Glomerular visceral epithelial cell (primary cell): ENCODE data around the gene DMD.
"Not testable (repeated sequence)": the region's sequence is repeated elsewhere in the genome, so short reads cannot be mapped to it uniquely, and the experiment has no call there.

Source experiments
- DNase-seq: peaks from one replicate; pipeline ENCODE4 v3.0.0-alpha.2; 2016; ENCODE audit errors: extremely low spot score

DMD gene

DNA sequence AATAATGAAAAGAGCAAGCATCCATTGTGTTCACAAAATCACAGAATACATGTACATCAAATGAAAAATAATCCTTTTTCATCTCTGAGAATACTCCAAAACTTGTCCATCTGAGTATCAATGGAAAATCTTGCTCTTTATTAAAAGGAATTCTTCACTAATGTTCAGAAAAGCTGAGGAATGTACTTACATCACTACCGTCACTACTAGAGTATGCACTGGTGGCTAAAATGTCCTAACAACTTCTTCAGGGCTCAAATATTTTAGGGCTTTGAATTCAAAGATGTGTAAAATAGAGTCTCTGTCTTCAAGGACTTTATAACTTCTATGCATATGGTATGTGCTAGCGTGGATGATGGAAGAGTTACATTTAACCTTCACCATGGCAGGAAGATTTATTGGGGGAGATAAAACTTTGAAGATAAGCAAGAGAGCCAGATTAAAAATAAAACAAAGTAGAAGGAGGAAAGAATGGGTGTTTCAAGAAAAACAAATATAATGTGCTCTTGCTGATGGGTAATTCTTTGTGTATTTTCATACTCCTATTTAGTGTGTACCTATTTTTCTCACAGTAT, 55.1 kb downstream of the DMD start:
- DNase-seq: no peak

DNA sequence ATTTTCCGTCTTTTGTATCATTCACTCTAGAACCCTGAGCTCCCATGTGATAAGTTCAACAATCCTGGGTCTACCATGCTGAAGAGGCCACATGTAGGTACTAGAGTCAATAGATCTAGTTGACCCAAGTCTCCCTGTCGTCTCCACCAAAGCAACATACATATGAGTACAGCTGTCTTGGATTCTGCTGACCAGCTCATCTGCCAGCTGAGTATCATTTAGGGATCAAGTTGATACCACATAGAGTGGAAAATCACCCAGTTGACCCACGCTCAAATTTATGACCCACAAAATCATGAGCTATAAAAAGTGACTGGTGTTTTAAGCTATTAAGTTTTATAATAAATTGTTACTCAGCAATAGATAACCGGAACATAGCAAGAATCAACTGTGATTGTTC, 61.8 kb downstream of the DMD start:
- DNase-seq: no peak

GRCh38 chrX:33149085-33149484, 62.3 kb downstream of the DMD start:
- no peak for DNase-seq

GRCh38 chrX:33142331-33142730, 69.0 kb downstream of the DMD start:
- no peak for DNase-seq

DNA sequence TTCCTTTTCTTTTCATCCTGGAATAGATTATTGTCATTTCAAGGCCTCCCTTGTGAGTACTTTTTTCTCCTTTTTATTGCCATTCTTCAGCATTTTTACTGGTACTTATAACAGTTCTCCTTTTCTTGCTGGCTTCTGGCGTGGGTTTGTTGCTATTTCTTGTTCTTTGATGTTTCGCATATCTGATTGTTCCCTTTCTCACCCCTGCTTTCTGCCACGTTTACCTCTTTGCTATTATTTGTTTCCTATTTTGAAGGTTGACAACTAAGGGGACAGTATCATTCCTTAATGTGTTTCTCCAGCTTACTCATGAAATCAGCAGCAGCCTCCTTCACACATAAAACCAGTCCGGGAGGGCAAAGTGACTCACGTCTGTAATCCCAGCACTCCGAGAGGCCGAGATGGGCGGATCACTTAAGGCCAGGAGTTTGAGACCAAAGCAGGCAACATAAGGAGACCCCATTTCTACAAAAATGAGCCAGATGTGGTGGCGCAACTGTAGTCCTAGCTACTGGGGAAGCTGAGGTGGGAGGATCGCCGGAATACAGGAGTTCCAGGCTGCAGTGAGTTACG, 72.6 kb downstream of the DMD start:
- DNase-seq: no peak

DNA sequence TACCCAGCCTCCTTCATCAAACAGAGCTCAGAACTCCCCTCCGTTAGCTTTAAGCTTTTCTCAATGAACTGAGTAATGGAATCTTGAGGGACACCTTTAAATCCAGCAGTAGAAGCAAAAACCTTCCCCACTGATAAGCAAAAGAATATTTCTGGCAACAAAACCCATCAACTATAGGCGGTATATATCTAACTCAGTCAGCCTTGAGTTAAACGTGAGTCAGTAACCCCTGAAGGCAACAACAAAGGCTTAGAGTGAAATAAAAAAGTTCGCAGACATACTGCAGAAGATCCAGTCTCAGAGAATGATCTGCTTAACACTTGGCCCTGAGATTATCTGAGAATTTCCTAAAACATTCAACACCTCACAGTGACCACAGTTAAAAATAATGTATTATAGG, 77.2 kb downstream of the DMD start:
- DNase-seq: no peak

DNA sequence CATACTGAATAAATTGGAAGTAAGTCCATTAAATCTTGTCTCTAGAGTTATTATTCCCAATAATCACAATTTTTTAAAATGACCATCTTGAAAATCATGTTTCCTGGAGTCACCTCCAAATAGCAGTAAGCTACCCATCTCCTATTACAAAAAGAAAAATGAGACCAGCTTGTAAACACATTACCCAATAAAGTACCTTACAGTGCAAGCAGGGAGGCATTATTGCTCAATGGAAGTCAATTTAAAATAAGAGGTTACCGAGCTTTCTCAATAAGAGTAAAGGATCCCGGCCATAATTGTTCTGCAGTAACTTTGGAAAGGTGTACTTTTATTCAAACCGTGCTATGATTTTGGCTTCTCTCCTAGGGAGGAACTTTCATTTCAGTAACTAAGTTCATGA, 78.0 kb downstream of the DMD start:
- no peak for DNase-seq

DNA sequence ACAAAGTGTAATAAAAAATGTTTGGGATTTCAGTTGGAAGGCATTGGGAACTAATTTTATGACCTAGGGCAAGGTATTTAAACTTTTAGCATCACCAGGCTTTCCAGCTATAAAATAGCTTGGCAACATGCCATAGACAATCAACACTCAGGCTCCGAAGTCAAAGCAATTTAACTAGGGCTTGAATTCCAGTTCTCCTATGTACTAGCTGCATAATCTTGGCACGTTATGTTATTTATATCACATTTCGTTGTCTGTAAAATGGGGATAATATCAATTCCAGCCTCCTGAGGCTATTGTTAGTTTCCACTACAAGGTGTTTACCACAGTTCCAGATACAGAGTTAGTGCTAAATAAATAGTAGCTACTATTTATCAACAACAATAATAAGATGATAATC, 78.8 kb downstream of the DMD start:
- no peak for DNase-seq

DNA sequence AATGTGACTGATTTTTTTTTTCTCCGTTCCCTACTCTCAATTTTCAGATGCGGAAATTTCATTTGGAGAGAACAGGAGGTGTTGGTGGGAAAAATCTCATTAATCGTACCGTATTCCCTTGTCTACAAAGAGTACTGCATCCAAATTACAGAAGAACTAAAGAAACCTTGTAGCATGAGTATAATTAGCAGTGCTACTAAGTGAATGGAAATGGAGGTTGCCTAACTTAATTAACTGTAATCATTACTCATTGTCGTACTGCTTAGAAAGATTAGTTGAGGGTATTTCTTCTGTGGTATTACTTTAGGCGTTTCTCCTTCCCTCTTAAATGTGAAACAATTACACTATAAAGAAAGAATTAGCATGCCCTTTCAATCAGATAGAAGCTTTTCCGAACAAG, 81.7 kb downstream of the DMD start:
- DNase-seq: no peak

GRCh38 chrX:33128048-33128805, 83.1 kb downstream of the DMD start:
- no peak for DNase-seq

DNA sequence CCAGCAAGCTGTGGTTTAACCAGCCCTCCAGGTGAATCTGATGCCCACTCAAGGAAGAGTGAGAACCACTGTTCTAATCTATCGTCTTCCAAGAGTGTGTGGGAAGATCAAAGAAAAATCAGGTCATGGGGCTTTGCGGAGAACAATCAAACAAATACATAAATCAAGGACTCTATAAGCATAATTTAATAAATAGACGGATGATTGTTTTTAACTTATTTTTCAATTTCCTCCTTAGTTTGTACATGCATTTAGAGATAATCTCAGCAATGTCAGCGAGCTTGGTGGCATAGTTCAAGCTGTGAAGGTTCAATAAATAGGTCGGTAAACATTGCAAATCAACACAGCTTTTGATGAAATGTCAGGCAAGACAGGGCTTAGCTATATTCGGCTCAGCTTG, 84.9 kb downstream of the DMD start:
- no peak for DNase-seq

- no peak for DNase-seq
Observed at GRCh38 chrX:33109858-33110257, 101.5 kb downstream of the DMD start.

DNA sequence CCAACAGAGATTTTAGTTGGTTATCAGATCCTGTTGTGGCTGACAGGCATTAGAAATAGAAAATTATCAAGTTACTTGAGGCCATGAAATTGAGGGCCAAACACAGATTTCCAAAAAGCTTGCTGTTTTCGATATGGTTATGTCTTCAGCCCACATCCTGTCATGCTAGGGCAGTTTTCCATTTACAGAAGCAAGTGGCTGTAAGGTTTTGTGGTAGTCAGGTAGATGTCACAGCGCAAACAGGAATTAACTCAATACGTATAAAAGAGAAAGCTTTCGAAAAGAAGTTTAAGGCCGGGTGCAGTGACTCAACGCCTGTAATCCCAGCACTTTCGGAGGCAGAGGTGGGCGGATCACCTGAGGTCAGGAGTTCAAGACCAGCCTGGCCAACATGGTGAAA, 104.6 kb downstream of the DMD start:
- DNase-seq: no peak

DNA sequence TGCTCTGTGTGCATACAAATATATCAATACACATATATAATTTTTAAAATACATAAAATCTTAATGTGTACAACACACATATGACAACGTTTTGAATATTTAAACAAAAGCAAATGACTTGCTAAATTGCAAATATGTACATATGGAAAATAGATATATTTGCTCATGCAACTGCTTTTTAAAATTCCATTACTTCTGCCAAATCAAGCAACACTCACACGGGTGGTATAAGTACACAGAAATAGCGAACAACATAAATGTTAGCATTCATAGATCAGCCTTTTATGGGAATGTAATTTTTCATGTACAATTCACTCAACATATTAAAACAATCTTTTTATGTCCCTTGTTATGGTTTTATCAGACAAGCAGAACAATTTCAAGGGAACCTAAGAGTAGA, 116.3 kb downstream of the DMD start:
- no peak for DNase-seq

DNA sequence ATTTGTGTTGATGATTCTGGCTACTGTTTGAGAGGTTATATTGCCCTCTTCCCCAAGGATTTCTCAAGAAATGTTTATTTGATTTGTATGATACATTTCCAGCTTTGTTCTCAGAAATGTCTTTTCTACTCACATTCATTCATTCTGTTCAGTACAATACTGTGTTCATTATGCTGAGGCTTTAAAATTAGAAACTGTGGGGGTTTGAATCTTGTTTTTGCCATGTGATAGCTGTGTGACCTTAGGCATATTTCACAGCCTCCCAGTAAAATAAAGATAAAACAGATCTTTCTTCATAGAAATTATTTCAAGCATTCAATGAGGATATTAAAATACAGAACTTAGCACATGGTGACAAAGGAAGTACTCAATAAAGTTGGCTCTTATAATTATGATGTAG, 123.9 kb downstream of the DMD start:
- DNase-seq: no peak

DNA sequence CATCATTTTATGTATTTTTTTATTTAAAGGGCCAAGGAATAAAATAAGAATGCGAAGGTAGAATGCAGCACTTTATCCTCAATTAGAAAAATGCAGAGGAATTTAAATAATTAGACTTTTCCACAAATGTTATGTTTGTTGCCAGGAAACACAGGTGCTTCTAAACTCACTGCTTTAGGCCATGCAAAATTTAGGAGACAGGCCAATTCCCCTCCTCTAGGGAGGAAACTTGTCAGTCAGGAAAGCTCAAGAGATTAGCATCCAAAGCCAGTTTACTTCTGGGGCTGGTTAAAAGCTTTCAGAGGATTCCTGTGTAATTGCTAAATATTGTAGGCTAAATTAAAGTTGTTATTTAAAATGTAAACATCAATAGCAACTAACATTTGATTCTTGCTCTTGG, 124.5 kb downstream of the DMD start:
- no peak for DNase-seq

DNA sequence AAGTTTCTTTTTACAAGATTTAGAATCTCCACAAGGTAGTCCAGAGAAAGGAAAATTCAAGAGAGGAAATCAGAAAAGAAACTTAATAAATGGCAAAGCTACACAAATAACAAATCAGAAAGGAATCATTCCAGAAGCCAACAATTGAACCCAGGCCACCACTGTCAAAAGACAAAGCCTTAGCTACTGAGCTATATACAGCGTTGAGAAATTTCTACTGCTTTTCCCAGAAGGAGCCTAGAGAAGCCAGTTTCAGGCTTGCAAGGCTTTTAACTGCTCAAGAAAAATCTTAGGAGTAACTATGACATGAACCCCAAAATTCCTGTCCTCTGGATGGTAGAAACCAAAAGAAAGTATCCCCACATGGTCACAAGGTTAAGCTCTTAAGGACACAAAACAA, 129.0 kb downstream of the DMD start:
- no peak for DNase-seq

- no peak for DNase-seq
Observed at GRCh38 chrX:33078273-33078672, 133.1 kb downstream of the DMD start.

- not testable (repeated sequence) for DNase-seq
Observed at GRCh38 chrX:33073660-33074059, 137.7 kb downstream of the DMD start.

- no peak for DNase-seq
Observed at GRCh38 chrX:33065415-33065814, 145.9 kb downstream of the DMD start.

DNA sequence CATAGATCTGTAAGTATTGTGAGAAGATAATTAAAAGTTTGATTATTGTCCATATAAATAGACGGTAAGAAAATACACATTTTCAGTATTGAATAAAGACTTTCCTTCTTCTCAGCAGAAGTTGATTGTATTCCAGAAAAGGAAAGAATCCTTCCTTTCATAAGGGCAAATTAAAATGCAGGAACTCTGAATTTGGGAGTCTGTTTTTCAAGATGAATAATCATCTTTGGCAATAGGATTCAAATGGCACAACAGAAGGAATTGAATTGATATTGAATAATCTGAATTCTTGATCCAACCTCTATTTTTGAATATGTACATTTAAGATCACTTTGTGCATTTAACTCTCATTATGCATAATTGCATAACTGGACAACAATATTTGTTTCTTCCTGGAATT, 149.3 kb downstream of the DMD start:
- no peak for DNase-seq

GRCh38 chrX:33053001-33053400, 158.3 kb downstream of the DMD start:
- no peak for DNase-seq

DNA sequence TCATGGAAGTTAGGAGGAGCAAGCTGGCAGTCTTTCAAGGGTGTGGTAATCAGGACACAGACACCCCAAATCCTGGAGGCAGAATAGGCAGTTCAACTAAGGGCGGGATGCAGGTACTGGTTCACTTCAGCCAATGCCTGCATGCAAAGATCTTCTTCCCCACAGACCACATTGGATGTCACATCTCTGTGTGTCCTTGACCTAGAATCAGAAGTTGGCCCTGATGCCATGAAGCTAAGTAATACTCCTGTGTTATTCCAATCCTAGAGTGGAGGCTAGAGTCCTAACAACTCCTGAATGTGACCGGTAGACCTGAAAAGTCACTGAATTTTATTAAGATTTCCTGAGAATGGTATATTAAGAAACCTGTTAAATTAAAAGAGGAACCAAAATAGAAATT, 165.5 kb downstream of the DMD start:
- DNase-seq: no peak

DNA sequence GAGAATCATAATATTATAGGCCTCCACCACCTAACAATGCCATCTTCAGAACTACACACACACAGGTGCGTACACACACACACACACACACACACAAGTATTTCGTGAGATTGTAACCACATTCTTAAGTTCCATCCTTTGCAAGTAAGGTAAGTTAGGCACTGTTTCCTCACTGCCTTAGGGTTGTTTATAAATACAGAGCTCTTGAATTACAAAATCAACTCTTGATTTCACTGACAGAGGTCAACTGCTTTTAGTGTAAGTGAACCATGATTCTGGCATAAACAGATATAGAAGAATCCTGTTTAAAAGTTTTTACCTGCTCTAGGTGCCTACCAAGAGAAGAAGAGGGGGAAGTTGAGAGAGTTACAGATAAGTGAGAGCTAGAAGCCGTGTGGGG, 166.1 kb downstream of the DMD start:
- DNase-seq: no peak
